ENCODE measurements around the gene PDHB.

GRCh38 chr3:58474967-58475578 is 41.4 kb upstream of the PDHB start:
- no peak for TF ChIP-seq EZH2 (IDR thresholded peaks at IDR 0.05; ENCODE audit: insufficient read depth, poor library complexity, severe bottlenecking)
- no peak for TF ChIP-seq EZH2phosphoT487 (IDR thresholded peaks at IDR 0.05; ENCODE audit: insufficient read depth, low read depth)

All from GM23248 (cell line).